ENCODE measurements around the gene CPSF7. TPM values are rescaled to one million over a fixed set of nuclear protein-coding genes. Genes with fewer than 3 reads are reported as not detected.

CPSF7 gene
- total RNA-seq, 1 experiment from 2014 or later = 145 TPM

- no peak overlapping the region for H3K18ac ChIP-seq (ENCODE audit: insufficient read length, low read depth, low read length)
- H2AFZ ChIP-seq (ENCODE audit: low read length) = no peak overlapping the region
- H3K27ac ChIP-seq (ENCODE audit: insufficient read length, low read depth, low read length) = no peak overlapping the region
- H3K4me1 ChIP-seq (ENCODE audit: insufficient read depth, low read length) = no peaks in the 10 kb centered on the region
- no peak overlapping the region for H2BK120ac ChIP-seq (ENCODE audit: low read depth, low read length, poor library complexity, severe bottlenecking)
- DNase-seq = no peak
- TF ChIP-seq CTCF (conservative IDR thresholded peaks at IDR 0.05) = no peak
- peaks cover 15 to 56% (median 35%) of the 10 kb centered on the region in 3 experiments; a peak in 6 of 7 replicates for H3K36me3 Mint-ChIP-seq (ENCODE audit: insufficient read depth in 1 of 3, low read depth in 3 of 3)
- no peak overlapping the region for H4K8ac ChIP-seq (replicated peaks; ENCODE audit: insufficient read length, low read depth, low read length)
- no peaks in the 10 kb centered on the region for H3K27me3 Mint-ChIP-seq (ENCODE audit: low read depth)
- no peak overlapping the region for H3T11ph ChIP-seq (ENCODE audit: low read length)
- no peaks in the 10 kb centered on the region for H3K79me2 ChIP-seq (ENCODE audit: insufficient read depth, low read length)
- no peak overlapping the region for H2AK5ac ChIP-seq (ENCODE audit: insufficient read length, low read length)
- no peak overlapping the region for H3K56ac ChIP-seq (ENCODE audit: insufficient read length, low read depth, low read length)
- H3K27me3 ChIP-seq (ENCODE audit: insufficient read depth, low read length) = no peaks in the 10 kb centered on the region
- H4K91ac ChIP-seq (ENCODE audit: insufficient read length, low read depth, low read length) = no peak overlapping the region
- H3K79me1 ChIP-seq (ENCODE audit: insufficient read depth, low read depth, low read length, poor library complexity, severe bottlenecking) = no peaks in the 10 kb centered on the region
- no peak overlapping the region for H2BK12ac ChIP-seq (ENCODE audit: insufficient read length, low read depth, low read length)
- H3K14ac ChIP-seq (ENCODE audit: insufficient read depth, low read length) = no peak overlapping the region
- no peak overlapping the region for H3K4me2 ChIP-seq (ENCODE audit: insufficient read depth, insufficient read length, low read length)
- peaks cover 3% of the 10 kb centered on the region for H4K20me1 ChIP-seq (ENCODE audit: control insufficient read depth, insufficient read depth, insufficient read length)
- no peak overlapping the region for H3K4me3 Mint-ChIP-seq
- no peaks in the 10 kb centered on the region for H3K23me2 ChIP-seq (ENCODE audit: insufficient read length, low read depth, low read length, poor library complexity, severe bottlenecking)
- H2BK5ac ChIP-seq (ENCODE audit: insufficient read length, low read length) = no peak overlapping the region
- H3K4ac ChIP-seq (ENCODE audit: low read depth, low read length) = no peak overlapping the region
- no peak overlapping the region for H3K9ac ChIP-seq (ENCODE audit: extremely low read depth, insufficient read length, low read length)
- H3K9me3 Mint-ChIP-seq = no peaks in the 10 kb centered on the region
- no CpG with 5 or more reads among the region's 7 CpGs for WGBS (ENCODE audit: extremely low coverage, insufficient read length, low lambda C conversion rate)
- H3K23ac ChIP-seq (ENCODE audit: insufficient read length, low read depth, low read length) = no peak overlapping the region
- no peak overlapping the region for H2BK15ac ChIP-seq (ENCODE audit: low read depth, low read length)
- peaks cover 6% of the 10 kb centered on the region in 2 experiments; a peak in 3 of 4 replicates for H3K4me1 Mint-ChIP-seq
- H2BK20ac ChIP-seq (ENCODE audit: low read depth, low read length, poor library complexity, severe bottlenecking) = no peak overlapping the region
- no peak overlapping the region for H3K27ac Mint-ChIP-seq
- H4K5ac ChIP-seq (ENCODE audit: insufficient read length, low read depth, low read length) = no peak overlapping the region
- no peaks in the 10 kb centered on the region for H3K9me3 ChIP-seq (ENCODE audit: control insufficient read depth, low read depth, low read length)
These were observed 18.8 kb upstream of the CPSF7 start for GRCh38 chr11:61448552-61448927.
